NCI-H748 treated with DMSO at 0.1 percent for 48 hours (cell line): Measurements from ENCODE around the gene SLC12A7.
A peak's percentile ranks its signal among the peaks of the same experiment; 100 is the strongest.
"Not testable (repeated sequence)": the region's sequence is repeated elsewhere in the genome, so short reads cannot be mapped to it uniquely, and the experiment has no call there.

ENCODE experiments used
- DNase-seq: peaks from one replicate; lab custom pipeline; 2025; lab: John Stamatoyannopoulos, UW

SLC12A7 gene

GRCh38 chr5:1111727-1112289, at the start of gene SLC12A7:
Gene SLC12A7, minus strand, starts transcription at chr5:1112063. Its CDS starts 72 bp downstream, at chr5:1111991.
- DNase-seq = peak; percentile 52

GRCh38 chr5:1161108-1161832, 49.4 kb upstream of the SLC12A7 start:
- no peak for DNase-seq

DNA sequence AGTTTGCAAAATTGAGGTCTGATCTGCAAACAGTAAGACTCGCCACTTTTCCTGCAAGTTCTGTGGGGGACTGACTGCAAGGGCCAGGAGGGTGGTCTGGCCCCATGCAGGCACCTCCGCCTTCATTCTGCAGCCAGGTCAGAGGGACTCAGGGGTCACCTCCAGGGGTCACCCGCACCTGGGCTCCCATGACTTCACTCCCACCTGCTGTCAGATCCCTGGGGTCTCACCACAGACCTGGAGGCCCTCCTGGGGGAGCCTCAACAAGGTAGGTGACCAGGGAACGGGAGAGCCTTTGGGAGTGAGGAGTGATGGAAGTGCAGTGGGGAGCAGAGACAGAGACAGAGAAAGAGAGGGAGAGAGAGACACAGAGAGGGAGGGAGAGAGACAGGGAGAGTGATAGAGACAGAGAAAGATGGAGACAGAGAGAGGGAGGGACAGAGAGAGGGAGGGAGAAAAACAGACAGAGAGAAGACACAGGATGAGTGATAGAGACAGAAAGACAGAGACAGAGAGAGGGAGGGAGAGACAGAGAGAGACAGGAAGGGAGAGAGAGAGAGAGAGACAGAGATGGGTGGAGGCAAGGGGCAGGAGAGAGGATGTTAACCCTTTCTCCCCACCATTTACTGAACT, 48.0 kb upstream of the SLC12A7 start:
- DNase-seq = no peak

- no peak for DNase-seq
These were observed 47.4 kb upstream of the SLC12A7 start for GRCh38 chr5:1159341-1159675.

DNA sequence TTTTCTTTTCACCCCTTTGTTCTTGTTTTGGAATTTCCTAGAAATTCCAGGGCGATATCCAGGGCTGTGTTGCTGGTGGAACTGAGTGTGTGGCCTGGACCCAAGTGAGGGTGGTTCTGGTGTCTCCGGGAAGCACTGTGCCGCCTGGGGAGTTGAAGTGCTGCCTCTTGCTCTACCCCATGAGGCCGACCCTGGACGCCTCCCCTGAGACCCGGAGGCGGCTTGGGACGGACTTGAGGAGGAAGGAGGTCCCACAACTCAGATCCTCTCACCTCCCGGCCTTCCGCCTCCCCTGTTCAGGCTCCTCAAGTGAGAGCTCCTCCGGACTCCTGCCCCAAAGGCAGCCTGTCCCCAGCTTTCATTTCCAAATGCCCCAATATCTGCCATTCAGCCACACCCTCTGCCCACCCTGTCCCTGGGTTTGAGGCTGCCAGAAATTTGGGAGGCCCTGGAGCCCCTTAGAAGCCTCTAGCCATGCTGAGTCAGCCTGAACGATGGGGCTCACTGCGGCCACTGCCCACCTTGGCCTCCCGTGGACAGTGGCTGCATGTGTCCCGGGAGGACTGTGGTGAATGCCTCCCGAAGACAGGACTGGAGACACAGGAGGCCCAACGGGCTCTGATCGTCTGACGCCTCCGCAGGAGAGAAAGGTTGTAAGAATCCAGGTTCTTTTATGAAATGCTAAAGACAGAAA, 46.9 kb upstream of the SLC12A7 start:
- DNase-seq = no peak

- not testable (repeated sequence) for DNase-seq
These were observed 45.7 kb upstream of the SLC12A7 start for GRCh38 chr5:1157461-1157986.

GRCh38 chr5:1156754-1157460, 45.0 kb upstream of the SLC12A7 start:
- DNase-seq = no peak

GRCh38 chr5:1156033-1156753, 44.3 kb upstream of the SLC12A7 start:
- no peak for DNase-seq

- no peak for DNase-seq
These were observed 43.5 kb upstream of the SLC12A7 start for GRCh38 chr5:1155191-1156032.

DNA sequence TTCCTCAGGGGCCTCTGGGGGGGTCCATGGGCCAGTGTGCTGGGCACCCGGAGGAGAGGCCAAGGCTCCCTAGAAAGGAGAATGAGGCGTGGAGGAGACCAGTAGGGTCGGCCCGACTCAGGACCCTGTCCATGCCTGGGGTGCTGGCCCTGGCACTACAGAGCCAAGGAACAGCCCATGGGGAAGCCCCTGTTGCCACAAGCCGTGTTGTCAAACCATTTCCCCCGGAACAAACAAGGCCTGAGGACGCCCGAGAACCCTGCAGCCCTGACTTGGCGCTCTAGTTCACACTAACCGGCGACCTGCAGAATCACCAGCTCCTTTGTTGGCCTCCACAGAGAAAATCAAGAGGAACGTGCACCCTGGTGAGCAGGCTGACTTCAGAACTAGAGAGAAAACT, 41.6 kb upstream of the SLC12A7 start:
- no peak for DNase-seq

DNA sequence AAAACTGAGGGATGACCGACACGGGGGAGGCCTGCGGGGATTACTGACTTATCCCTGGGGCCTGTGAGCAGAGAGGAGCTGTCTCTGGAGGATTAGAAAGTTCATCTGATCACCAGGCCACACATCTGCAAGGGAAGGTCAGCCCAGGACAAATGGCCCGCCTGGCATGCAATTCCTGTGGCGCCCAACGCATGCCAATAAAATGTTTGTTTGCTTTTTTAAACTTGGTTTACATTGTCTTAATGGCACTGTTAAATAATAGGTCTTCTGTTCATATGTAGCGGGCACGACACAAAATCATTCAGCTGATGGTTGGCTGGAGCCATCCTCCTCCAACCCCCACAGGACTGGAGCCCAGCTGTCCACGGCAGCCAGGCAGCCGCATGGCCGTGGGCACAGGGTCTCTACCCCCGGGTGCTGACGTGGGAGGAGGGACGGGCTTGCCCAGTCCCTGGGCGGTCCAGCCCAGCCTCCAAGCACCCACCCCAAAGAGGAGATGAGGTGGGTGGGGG, 41.0 kb upstream of the SLC12A7 start:
- DNase-seq = peak; percentile 73

- no peak for DNase-seq
These were observed 40.3 kb upstream of the SLC12A7 start for GRCh38 chr5:1152156-1152555.

DNA sequence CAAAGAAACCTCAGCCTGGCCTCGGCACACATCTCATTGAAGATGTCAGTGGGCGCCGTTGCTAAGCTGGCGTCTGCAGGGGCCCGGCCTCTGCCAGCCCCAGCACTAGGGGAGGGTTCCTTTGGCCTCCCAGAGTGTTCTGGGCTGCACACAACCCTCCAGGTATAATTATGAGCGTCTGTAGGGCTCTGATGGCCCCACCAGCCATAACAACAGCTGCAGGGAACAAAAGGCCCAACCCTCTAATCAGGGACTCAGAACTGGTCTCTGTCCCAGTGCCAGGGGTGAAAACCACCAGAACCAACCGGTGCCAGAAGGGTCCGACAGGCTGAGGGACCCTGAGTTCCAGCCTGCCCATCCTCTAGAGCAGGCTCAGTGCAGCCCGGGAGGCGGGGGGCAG, 39.5 kb upstream of the SLC12A7 start:
- no peak for DNase-seq

DNA sequence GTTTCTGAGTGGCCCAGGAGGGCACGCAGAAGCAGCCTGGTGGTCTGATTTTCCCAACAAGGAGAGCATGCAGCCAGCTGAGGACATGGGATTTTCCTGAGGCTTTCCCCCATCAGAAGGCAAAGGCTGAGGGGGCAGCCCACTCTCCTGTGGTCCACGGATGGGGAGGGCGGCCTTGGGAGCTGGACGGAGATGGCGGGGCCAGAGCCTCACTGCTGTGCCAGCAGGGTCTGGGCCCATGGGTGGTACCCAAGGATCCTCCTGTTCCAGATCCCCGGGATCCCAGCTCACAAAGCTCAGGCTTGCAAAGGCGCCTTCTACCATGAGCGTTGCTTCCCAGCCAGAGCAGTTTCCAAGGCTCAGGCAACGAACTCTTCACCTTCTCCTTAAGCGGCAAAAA, 39.0 kb upstream of the SLC12A7 start:
- DNase-seq = no peak

DNA sequence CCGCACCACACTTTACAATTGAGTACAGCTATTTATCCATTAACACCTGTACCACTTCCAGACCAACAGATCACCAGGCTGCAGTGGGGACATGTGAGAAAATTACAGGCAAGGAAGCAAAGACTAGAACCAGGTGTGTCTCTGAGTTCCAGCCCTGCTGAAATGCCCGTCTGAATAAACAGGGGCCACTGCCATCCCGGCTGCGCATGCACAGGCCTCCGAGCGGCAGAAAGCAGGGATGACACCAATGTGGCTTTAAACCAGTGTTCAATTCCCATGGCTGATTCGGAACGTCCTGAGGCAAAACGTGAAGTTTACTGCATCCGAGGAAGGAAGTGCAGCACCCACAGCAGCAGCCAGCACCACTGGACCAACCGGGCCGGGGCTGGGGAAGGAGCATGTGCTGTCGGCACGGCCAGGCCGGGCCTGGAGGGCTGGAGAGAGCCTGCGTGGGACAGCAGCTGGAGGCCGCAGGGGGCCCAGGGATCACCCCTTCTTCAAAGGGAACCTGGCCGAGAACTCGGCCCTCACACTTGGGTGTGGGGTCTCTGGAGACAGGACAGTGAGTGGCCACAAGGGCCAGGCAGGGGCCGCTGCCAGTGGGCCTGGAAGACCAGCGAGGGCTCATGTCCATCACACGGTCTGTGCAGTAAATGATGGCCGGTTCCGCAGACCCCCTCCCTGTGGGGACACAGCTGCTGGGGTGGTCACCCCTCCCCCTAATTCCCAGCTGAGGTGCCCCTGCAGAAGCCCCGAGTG, 33.0 kb upstream of the SLC12A7 start:
- DNase-seq = no peak

DNA sequence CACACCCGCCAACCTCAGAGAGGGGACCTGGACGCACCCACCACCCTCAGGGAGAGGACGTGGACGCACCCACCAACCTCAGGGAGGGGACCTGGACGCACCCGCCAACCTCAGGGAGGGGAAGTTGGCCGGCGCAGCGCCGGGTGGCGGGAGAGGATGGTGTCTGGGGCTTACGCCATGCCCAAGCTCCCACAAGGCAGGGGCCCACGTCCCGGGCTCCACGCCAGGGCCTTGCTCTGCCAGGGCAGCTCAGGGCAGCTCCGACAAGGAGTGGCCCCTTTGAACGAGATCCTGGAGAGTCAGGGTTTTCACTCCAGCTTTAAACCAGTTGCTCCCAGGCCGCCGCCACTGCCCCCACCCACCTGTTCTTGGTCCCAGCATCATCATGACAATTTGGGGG, 32.2 kb upstream of the SLC12A7 start:
- DNase-seq = no peak

DNA sequence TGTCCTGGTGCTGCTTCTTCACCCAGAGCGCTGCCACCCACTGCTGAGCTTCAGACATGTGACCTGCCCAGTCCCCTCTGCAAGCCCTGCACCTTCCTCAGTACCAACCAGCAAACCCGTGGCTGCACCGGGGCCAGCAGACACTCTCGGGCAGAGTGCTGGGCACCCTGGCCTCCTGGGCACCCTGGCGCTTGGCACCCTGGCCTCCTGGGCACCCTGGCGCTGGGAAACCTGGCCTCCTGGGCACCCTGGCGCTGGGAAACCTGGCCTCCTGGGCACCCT, 31.7 kb upstream of the SLC12A7 start:
- DNase-seq = no peak

DNA sequence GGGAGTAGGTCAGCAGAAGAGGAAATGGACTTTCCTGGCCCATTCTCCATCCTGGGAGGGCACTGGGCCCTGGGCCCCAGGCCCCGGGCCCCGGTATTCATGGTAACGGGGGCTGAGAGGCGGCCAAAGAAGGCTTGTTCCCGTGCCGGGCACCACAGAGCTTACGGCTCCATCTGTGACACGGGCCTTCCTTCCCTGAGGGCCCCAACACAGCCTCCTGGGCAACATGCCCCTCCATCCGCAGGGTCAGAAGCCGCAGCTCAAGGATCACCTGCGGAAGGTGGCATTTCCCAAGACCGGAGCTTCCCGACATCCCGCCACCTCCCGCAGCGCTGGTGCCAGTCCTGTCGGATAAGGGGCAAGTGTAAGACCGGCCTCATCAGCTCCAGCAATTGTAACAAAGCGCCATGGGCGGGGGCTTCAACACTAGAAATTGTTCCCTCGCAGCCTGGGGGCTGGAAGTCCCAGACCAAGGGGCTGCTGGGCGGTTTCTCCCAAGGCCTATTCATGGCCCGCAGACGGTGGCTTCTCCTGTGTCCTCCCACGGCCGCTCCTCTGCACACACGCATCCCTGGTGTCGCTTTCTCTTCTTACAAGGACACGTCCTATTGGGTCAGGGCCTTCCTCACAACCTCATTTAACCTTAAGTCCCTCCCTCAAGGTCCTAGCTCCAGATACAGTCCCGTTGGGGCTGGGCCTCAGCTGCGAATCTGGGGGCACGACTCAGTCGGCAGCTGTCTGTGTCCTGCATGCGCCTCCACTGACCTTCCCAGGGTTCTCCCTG, 31.2 kb upstream of the SLC12A7 start:
- DNase-seq = no peak

GRCh38 chr5:1141834-1142233, 30.0 kb upstream of the SLC12A7 start:
- DNase-seq = no peak
